ENCODE results near the gene CDK6. TPM values are rescaled to one million over a fixed set of nuclear protein-coding genes. Genes with fewer than 3 reads are reported as not detected.
A peak's percentile ranks its signal among the peaks of the same experiment; 100 is the strongest.

Gene CDK6
- total RNA-seq, 4 donors from 2014 or later, result 1.2 to 6.9 (median 2.6) TPM

- in situ Hi-C loops (cut with MboI; ENCODE audit: low sequenced_read_pairs in 4 of 4), result no loop called here
- H3K27me3 ChIP-seq, result no peaks in the 10 kb centered on the region
- TF ChIP-seq POLR2A (IDR thresholded peaks at IDR 0.05) (no peak), CTCF (IDR thresholded peaks at IDR 0.05 in 4 of 5, conservative IDR thresholded peaks at IDR 0.05 in 1 of 5) (no peak)
- H3K4me1 ChIP-seq, result peaks cover 4 to 7% of the 10 kb centered on the region in 2 donors
- H3K27ac ChIP-seq, result no peak overlapping the region
- ATAC-seq (no peak), DNase-seq (no peak)
- no peaks in the 10 kb centered on the region for H3K36me3 ChIP-seq
- no peaks in the 10 kb centered on the region for H3K9me3 ChIP-seq
- no peak overlapping the region for H3K4me3 ChIP-seq
- intact Hi-C loops (cut with DNase I; ENCODE audit: low total_unique reads), result loop anchor here (5.0 kb wide), 1 partner anchor 68 kb away; no protein-coding TSS in a partner anchor
Observed at GRCh38 chr7:92699966-92700514, 136.3 kb downstream of the CDK6 start.

GRCh38 chr7:92699560-92699959 is 136.8 kb downstream of the CDK6 start:
- intact Hi-C loops (cut with DNase I; ENCODE audit: low total_unique reads) (loop anchor here (5.0 kb wide), 1 partner anchor 67 kb away; no protein-coding TSS in a partner anchor), in situ Hi-C loops (cut with MboI; ENCODE audit: low sequenced_read_pairs in 4 of 4) (no loop called here)
- ATAC-seq (no peak), DNase-seq (no peak)
- TF ChIP-seq CTCF (IDR thresholded peaks at IDR 0.05 in 4 of 5, conservative IDR thresholded peaks at IDR 0.05 in 1 of 5), result no peak
- TF ChIP-seq POLR2A (IDR thresholded peaks at IDR 0.05), result no peak
- H3K4me3 ChIP-seq, result no peak overlapping the region
- H3K4me1 ChIP-seq, result peaks cover 4 to 10% of the 10 kb centered on the region in 2 donors
- H3K27me3 ChIP-seq, result no peaks in the 10 kb centered on the region
- H3K36me3 ChIP-seq, result no peaks in the 10 kb centered on the region
- no peaks in the 10 kb centered on the region for H3K9me3 ChIP-seq
- peak overlapping the region in 1 of 4 donors; percentile 60 for H3K27ac ChIP-seq

- in situ Hi-C loops (cut with MboI; ENCODE audit: low sequenced_read_pairs in 4 of 4), result no loop called here
- Histone ChIP-seq H3K36me3 (no peaks in the 10 kb centered on the region), H3K27me3 (no peaks in the 10 kb centered on the region), H3K27ac (peak overlapping the region; percentile 13 to 60 (median 34)), H3K4me1 (peaks cover 4 to 10% of the 10 kb centered on the region in 2 donors), H3K9me3 (no peaks in the 10 kb centered on the region), H3K4me3 (peak overlapping the region in 2 of 4 donors; percentile 5 to 9)
- peak in 1 of 5 experiments; percentile 18 for TF ChIP-seq CTCF (IDR thresholded peaks at IDR 0.05 in 4 of 5, conservative IDR thresholded peaks at IDR 0.05 in 1 of 5)
- no peak for TF ChIP-seq POLR2A (IDR thresholded peaks at IDR 0.05)
- intact Hi-C loops (cut with DNase I; ENCODE audit: low total_unique reads), result loop anchor here (5.0 kb wide), 1 partner anchor 66 kb away; no protein-coding TSS in a partner anchor
- DNase-seq, result no peak
- ATAC-seq, result peak; percentile 57 to 73
Observed at GRCh38 chr7:92698237-92698841, 138.0 kb downstream of the CDK6 start.

GRCh38 chr7:92697414-92697813 is 139.0 kb downstream of the CDK6 start:
- Histone ChIP-seq H3K4me3 (no peak overlapping the region), H3K9me3 (no peaks in the 10 kb centered on the region), H3K36me3 (no peaks in the 10 kb centered on the region), H3K4me1 (peaks cover 4 to 10% of the 10 kb centered on the region in 2 donors), H3K27ac (peak overlapping the region in 2 of 4 donors; percentile 49 to 60), H3K27me3 (no peaks in the 10 kb centered on the region)
- no peak for ATAC-seq
- no peak for DNase-seq
- intact Hi-C loops (cut with DNase I; ENCODE audit: low total_unique reads), result loop anchor here (5.0 kb wide), 1 partner anchor 65 kb away; no protein-coding TSS in a partner anchor
- TF ChIP-seq CTCF (IDR thresholded peaks at IDR 0.05 in 4 of 5, conservative IDR thresholded peaks at IDR 0.05 in 1 of 5), result no peak
- no peak for TF ChIP-seq POLR2A (IDR thresholded peaks at IDR 0.05)
- in situ Hi-C loops (cut with MboI; ENCODE audit: low sequenced_read_pairs in 4 of 4), result no loop called here
